ENCODE results near the gene RPL11.

GRCh38 chr1:23722652-23723051 lies 31.0 kb downstream of the RPL11 start:
- TF ChIP-seq EZH2phosphoT487 (IDR thresholded peaks at IDR 0.05; ENCODE audit: insufficient read depth, low read depth) (no peak), EZH2 (IDR thresholded peaks at IDR 0.05; ENCODE audit: insufficient read depth, poor library complexity, severe bottlenecking) (no peak)
